Measurements from ENCODE around the gene C17orf113. TPM values are rescaled to one million over a fixed set of nuclear protein-coding genes. Genes with fewer than 3 reads are reported as not detected.

The C17orf113 gene
- total and polyA plus RNA-seq, 2 of the 13 experiments (the other 11 are each of a cell fraction or from before 2014, with no cell fraction given): 0.87 to 1.1 TPM

- TF ChIP-seq HMGXB3 (CRISPR knock-in tag; IDR thresholded peaks at IDR 0.05; ENCODE audit: borderline replicate concordance): peak; percentile 58; the same call in 1 of the 2 replicates
- no peak for TF ChIP-seq CHD2 (IDR thresholded peaks at IDR 0.05; ENCODE audit: low read depth, low read length)
- TF ChIP-seq ZNF562 (CRISPR knock-in tag; IDR thresholded peaks at IDR 0.05; ENCODE audit: borderline replicate concordance): no peak
- no peak for TF ChIP-seq NFKB2 (CRISPR knock-in tag; IDR thresholded peaks at IDR 0.05; ENCODE audit: borderline replicate concordance)
- TF ChIP-seq HNRNPL (IDR thresholded peaks at IDR 0.05; ENCODE audit: low read depth, low read length): no peak
- no peak for TF ChIP-seq KLF9 (CRISPR knock-in tag; IDR thresholded peaks at IDR 0.05; ENCODE audit: low read depth)
- TF ChIP-seq NR0B2 (CRISPR knock-in tag; IDR thresholded peaks at IDR 0.05): peak; percentile 68; the same call in 1 of the 2 replicates
- TF ChIP-seq ZBTB20 (CRISPR knock-in tag; IDR thresholded peaks at IDR 0.05; ENCODE audit: borderline replicate concordance, low read depth): no peak
- TF ChIP-seq ETV6 (CRISPR knock-in tag; conservative IDR thresholded peaks at IDR 0.05): no peak
- TF ChIP-seq CENPBD1 (CRISPR knock-in tag; IDR thresholded peaks at IDR 0.05; ENCODE audit: borderline replicate concordance, low read depth): no peak
- TF ChIP-seq ZNF557 (CRISPR knock-in tag; IDR thresholded peaks at IDR 0.05): no peak
- TF ChIP-seq FOXA1 (IDR thresholded peaks at IDR 0.05): no peak
- no peak for TF ChIP-seq FOXA1 (CRISPR knock-in tag; IDR thresholded peaks at IDR 0.05)
- no peak for TF ChIP-seq ZNF589 (CRISPR knock-in tag; conservative IDR thresholded peaks at IDR 0.05)
- no peak for TF ChIP-seq SAFB2 (CRISPR knock-in tag; IDR thresholded peaks at IDR 0.05; ENCODE audit: borderline replicate concordance, low read depth)
- TF ChIP-seq ZBTB8A (CRISPR knock-in tag; IDR thresholded peaks at IDR 0.05; ENCODE audit: borderline replicate concordance, low read depth): no peak
- TF ChIP-seq TEF (CRISPR knock-in tag; IDR thresholded peaks at IDR 0.05): no peak
- no peak for TF ChIP-seq E2F5 (CRISPR knock-in tag; conservative IDR thresholded peaks at IDR 0.05)
- peak; percentile 49; the same call in 1 of the 2 replicates for TF ChIP-seq ZMYM3 (CRISPR knock-in tag; IDR thresholded peaks at IDR 0.05)
- no peak for TF ChIP-seq TOPORS (CRISPR knock-in tag; IDR thresholded peaks at IDR 0.05)
- TF ChIP-seq THAP8 (CRISPR knock-in tag; IDR thresholded peaks at IDR 0.05; ENCODE audit: borderline replicate concordance): no peak
- TF ChIP-seq ZSCAN21 (CRISPR knock-in tag; IDR thresholded peaks at IDR 0.05; ENCODE audit: borderline replicate concordance): peak; percentile 71; the same call in 1 of the 2 replicates
These were observed 22.2 kb downstream of the C17orf113 start (continued) for GRCh38 chr17:42027961-42028790.

All from HepG2 (cell line).